ENCODE results near the gene DOCK11. TPM values are rescaled to one million over a fixed set of nuclear protein-coding genes. Genes with fewer than 3 reads are reported as not detected.

The DOCK11 gene
- total RNA-seq, 4 donors from 2014 or later = 62.1 to 156 (median 76.3) TPM

GRCh38 chrX:118554511-118554910, 58.9 kb downstream of the DOCK11 start:
- no peak for TF ChIP-seq CTCF (IDR thresholded peaks at IDR 0.05)
- no peak for ATAC-seq (ENCODE audit: low FRiP score)
- DNase-seq (ENCODE audit: low spot score) = no peak

GRCh38 chrX:118558926-118559325, 63.3 kb downstream of the DOCK11 start:
- DNase-seq (ENCODE audit: low spot score) = no peak
- ATAC-seq (ENCODE audit: low FRiP score) = no peak
- no peak for TF ChIP-seq CTCF (IDR thresholded peaks at IDR 0.05)

GRCh38 chrX:118560489-118560888, 64.9 kb downstream of the DOCK11 start:
- TF ChIP-seq CTCF (IDR thresholded peaks at IDR 0.05) = no peak
- no peak for ATAC-seq (ENCODE audit: low FRiP score)
- DNase-seq (ENCODE audit: low spot score) = no peak

- no peak for TF ChIP-seq CTCF (IDR thresholded peaks at IDR 0.05)
- DNase-seq (ENCODE audit: low spot score) = no peak
- ATAC-seq (ENCODE audit: low FRiP score) = peak; percentile 33
Observed at GRCh38 chrX:118562582-118563164, 67.1 kb downstream of the DOCK11 start.

- ATAC-seq (ENCODE audit: low FRiP score) (no peak), DNase-seq (ENCODE audit: low spot score) (no peak)
- no peak for TF ChIP-seq CTCF (IDR thresholded peaks at IDR 0.05)
Observed at GRCh38 chrX:118564498-118564897, 68.9 kb downstream of the DOCK11 start.

GRCh38 chrX:118565853-118566252, 70.2 kb downstream of the DOCK11 start:
- no peak for ATAC-seq (ENCODE audit: low FRiP score)
- TF ChIP-seq CTCF (IDR thresholded peaks at IDR 0.05) = no peak

GRCh38 chrX:118566359-118566758, 70.7 kb downstream of the DOCK11 start:
- ATAC-seq (ENCODE audit: low FRiP score) = peak; percentile 69
- no peak for TF ChIP-seq CTCF (IDR thresholded peaks at IDR 0.05)
- DNase-seq (ENCODE audit: low spot score) = no peak

More at GRCh38 chrX:118565853-118566252, 70.2 kb downstream of the DOCK11 start:
- DNase-seq (ENCODE audit: low spot score) = no peak
